Ramos (cell line): Measurements from ENCODE around the gene CCDC194.

Experiments used
- in situ Hi-C: fragments of 300-500 bp; cut with MboI; formaldehyde crosslinking; loops from one replicate; pipeline ENCODE4 v1.14.3; 2022; ENCODE audit warnings: low sequenced_read_pairs; ENCODE audit not compliant: unreplicated experiment

CCDC194 gene

GRCh38 chr19:17406046-17406886 is 12.3 kb upstream of the CCDC194 start:
- in situ Hi-C loops = no loop called here

- in situ Hi-C loops = no loop called here
These were observed 11.5 kb upstream of the CCDC194 start, which contains the start of gene BST2 for GRCh38 chr19:17405250-17406045. Gene BST2 (minus strand): TSS chr19:17405630. CDS start chr19:17405575, 55 bp downstream.

- in situ Hi-C loops = no loop called here
These were observed 10.7 kb upstream of the CCDC194 start for GRCh38 chr19:17404621-17405249.

GRCh38 chr19:17404015-17404414 is 10.0 kb upstream of the CCDC194 start:
- in situ Hi-C loops = no loop called here

GRCh38 chr19:17402982-17403855 is 9.2 kb upstream of the CCDC194 start:
- in situ Hi-C loops = no loop called here

GRCh38 chr19:17401628-17402027 is 7.6 kb upstream of the CCDC194 start:
- in situ Hi-C loops = no loop called here

GRCh38 chr19:17398902-17399527 is 5.0 kb upstream of the CCDC194 start:
- in situ Hi-C loops = no loop called here

GRCh38 chr19:17394891-17395415 is 957 bp upstream of the CCDC194 start:
- in situ Hi-C loops = no loop called here

- in situ Hi-C loops = no loop called here
These were observed 994 bp downstream of the CCDC194 start for GRCh38 chr19:17393002-17393401.

- in situ Hi-C loops = no loop called here
These were observed 2.4 kb downstream of the CCDC194 start for GRCh38 chr19:17391371-17392151.

GRCh38 chr19:17390665-17391370 is 3.2 kb downstream of the CCDC194 start:
- in situ Hi-C loops = no loop called here

GRCh38 chr19:17389957-17390664 is 3.9 kb downstream of the CCDC194 start:
- in situ Hi-C loops = loop anchor here (5.0 kb wide), 1 partner anchor 43 kb away; no protein-coding TSS in a partner anchor

GRCh38 chr19:17389288-17389687 is 4.7 kb downstream of the CCDC194 start:
- in situ Hi-C loops = loop anchor here (5.0 kb wide), 1 partner anchor 42 kb away; no protein-coding TSS in a partner anchor

- in situ Hi-C loops = loop anchor here (5.0 kb wide), 1 partner anchor 39 kb away; no protein-coding TSS in a partner anchor
These were observed 8.0 kb downstream of the CCDC194 start for GRCh38 chr19:17385878-17386611.

- in situ Hi-C loops = no loop called here
These were observed 13.4 kb downstream of the CCDC194 start for GRCh38 chr19:17380426-17381138.

- in situ Hi-C loops = no loop called here
These were observed 14.8 kb downstream of the CCDC194 start for GRCh38 chr19:17379221-17379631.
